GM08714 (cell line): Measurements from ENCODE around the gene CARD10.
A peak's percentile ranks its signal among the peaks of the same experiment; 100 is the strongest.

Source experiments
- H3K4me3 ChIP-seq: fragments of 200-500 bp; sonication (Bioruptor generic); 2 replicates; pipeline ENCODE4 v1.5.1; 2014; ENCODE audit warnings: mild to moderate bottlenecking, low read length, inconsistent platforms
- ZNF274 ChIP-seq: IDR thresholded peaks from 2 replicates; pipeline ENCODE4 v1.6.1; 2012; ENCODE audit warnings: mild to moderate bottlenecking, low read depth, low read length

CARD10 gene

GRCh38 chr22:37519268-37520195 lies at the start of gene CARD10:
TSS of gene CARD10 (minus strand) at chr22:37519415. CDS start at chr22:37519200, 215 bp downstream.
- peak within 1 kb of the TSS; percentile 40; the same call in 1 of the 2 replicates for H3K4me3 ChIP-seq
- TF ChIP-seq ZNF274: no peak

DNA sequence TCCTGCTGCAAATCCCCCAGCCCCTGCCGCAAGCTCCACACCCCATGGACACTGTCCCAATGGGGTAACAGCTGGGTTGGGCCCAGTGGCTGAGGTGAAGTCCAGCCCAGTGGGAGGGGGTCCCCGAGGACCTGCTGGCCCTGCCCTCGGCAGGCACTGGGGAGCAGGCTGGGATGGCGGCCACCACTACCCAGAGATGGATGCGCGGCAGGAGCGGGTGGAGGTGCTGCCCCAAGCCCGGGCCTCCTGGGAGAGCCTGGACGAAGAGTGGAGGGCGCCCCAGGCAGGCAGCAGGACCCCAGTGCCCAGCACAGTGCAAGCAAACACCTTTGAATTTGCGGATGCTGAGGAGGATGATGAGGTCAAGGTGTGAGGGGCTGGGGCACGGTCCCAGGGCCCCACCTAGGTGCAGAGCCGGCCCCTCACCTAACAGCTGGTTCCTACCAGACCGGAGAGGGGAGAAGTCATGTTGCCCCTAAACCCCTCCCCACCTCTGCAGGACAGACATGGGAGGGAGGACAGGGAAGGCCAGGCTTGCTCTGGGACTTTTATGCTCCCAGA lies 49.3 kb upstream of the CARD10 start:
- no peak overlapping the region for H3K4me3 ChIP-seq
- TF ChIP-seq ZNF274: no peak

DNA sequence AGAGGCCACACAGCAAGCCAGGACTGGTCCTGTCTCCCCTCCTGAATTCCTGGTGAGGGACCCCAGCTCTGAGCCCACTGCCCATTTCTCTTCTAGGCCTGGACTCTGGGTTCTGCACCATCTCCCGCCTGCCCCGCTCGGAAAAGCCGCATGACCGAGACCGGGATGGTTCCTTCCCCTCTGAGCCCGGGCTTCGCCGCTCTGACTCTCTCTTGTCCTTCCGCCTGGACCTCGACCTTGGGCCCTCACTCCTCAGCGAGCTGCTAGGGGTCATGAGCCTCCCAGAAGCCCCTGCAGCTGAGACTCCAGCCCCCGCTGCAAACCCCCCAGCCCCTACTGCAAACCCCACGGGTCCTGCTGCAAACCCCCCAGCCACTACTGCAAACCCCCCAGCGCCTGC lies 48.8 kb upstream of the CARD10 start:
- TF ChIP-seq ZNF274: no peak
- H3K4me3 ChIP-seq: no peak overlapping the region

DNA sequence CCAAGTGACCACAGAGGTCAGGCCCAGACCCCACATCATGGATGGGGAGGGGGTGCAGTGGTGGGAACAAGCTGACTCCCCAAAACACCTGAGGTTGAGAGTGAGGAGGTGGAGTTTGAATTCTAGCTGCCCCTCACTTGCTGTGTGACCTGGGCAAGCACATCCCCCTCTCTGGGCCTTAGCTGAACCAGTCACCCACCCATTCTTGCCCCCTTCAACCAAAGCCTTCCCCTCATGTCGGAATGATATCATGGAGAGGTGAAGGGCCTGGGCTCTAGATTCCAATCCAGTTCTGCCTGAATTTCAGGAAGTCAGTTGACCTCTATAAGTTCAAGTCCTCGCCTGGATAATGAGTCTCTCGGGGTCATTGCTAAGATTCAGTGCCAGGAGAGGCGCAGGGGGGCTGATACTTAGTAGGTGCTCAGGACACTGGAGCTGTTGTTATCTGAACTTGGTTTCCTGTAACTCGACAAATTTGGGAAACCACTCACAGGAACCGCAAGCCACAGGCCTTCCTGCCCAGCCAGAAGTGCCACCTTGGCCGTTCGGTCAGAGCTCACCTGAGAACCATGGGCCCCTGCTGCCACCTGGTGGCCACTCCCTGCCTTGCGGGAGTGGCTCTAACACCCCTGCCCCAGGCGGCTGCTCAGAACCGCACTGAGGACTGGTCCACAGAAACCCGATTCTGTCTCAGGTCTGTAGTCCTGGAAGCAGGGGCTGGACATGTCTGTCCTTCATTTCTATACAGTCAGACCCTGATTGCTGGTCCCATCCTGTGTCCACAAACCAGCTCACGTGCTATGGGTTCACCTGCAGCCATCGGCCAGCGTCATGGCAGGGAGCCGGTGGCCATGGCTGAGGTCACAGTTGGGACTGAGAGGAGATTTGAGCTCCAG lies 47.9 kb upstream of the CARD10 start:
- TF ChIP-seq ZNF274: no peak
- H3K4me3 ChIP-seq: no peak overlapping the region

DNA sequence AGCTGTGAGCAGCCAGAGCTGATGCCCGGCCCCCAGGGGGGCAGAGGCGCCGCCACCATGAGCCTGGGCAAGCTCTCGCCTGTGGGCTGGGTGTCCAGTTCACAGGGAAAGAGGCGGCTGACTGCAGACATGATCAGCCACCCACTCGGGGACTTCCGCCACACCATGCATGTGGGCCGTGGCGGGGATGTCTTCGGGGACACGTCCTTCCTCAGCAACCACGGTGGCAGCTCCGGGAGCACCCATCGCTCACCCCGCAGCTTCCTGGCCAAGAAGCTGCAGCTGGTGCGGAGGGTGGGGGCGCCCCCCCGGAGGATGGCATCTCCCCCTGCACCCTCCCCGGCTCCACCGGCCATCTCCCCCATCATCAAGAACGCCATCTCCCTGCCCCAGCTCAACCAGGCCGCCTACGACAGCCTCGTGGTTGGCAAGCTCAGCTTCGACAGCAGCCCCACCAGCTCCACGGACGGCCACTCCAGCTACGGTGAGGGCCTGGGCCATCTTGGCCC lies 47.2 kb upstream of the CARD10 start:
- no peak for TF ChIP-seq ZNF274
- H3K4me3 ChIP-seq: no peak overlapping the region

GRCh38 chr22:37565830-37566229 lies 46.6 kb upstream of the CARD10 start:
- no peak overlapping the region for H3K4me3 ChIP-seq
- no peak for TF ChIP-seq ZNF274

GRCh38 chr22:37564111-37564711 lies 45.0 kb upstream of the CARD10 start:
- TF ChIP-seq ZNF274: no peak
- H3K4me3 ChIP-seq: no peak overlapping the region

GRCh38 chr22:37563153-37564081 lies 44.2 kb upstream of the CARD10 start:
- TF ChIP-seq ZNF274: no peak
- no peak overlapping the region for H3K4me3 ChIP-seq

DNA sequence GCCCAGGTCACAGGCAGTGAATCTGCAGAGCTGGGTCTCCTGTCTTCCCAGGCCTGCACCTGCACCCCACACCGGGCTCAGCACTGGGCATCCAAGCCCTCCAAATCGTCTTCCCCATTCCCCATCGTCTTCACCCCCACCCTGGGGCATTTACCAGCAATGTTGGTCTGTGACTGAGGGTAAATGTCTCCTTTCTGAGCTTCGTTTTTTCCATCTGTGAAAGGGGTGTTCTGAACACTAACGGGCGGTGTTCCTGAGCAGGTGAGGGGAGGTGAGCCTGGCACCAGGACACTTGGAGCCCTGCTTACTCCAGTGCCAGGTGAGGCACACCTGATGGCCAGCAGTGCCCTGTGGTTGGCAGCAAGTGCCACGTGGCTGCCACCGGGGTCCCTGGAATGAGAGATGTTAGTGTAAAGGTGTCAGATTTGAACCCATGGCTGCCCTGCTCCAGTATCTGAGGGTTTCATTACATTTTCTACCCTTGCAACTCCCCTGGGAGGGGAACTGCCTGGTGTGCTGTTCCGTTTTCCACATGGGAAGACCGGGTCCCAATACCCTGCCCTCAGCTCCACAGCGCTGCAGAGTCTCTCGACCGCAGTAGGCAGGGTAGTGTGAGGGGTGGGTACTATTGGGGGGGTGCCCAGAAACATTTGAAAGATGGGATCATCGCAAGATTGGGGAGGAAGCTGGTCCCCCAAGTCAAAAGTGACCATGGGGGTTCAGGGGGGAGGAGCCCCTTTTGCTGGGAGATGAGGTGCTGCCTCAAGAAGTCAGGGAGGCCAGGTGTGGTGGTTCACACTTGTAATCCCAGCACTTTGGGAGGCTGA lies 43.0 kb upstream of the CARD10 start:
- no peak for TF ChIP-seq ZNF274
- no peak overlapping the region for H3K4me3 ChIP-seq

GRCh38 chr22:37561212-37562048 lies 42.2 kb upstream of the CARD10 start:
- H3K4me3 ChIP-seq: no peak overlapping the region; the same call in 1 of the 2 replicates
- no peak for TF ChIP-seq ZNF274

DNA sequence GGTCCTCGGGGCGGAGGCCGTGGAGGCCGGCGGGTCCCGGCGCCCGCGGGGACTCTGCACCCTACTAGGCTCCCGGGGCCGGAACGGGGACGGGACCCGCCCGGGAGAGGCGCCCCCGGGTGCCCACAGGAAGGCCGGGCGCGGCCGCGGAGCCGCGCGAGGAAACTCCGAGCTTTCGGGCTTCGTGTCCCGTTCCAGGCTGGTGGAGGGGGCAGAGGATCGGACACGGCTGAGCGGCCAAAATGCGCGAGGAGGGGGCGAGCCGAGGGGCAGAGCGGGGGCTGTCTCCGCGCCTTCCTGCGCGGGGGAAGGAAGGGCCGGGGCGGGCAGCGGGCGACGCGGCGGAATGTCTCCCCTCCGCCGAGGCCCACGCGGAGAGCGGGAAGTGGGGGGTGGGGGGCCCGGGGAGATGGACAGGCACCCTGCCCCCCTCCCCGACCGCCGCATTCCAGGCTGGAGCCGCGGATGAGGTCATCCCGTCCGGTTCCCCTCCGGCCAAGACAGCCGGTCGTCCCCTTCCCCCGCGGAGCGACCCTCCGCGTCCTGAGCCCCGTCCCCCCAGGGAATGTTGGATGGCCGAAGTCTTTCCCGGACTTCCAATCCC lies 41.5 kb upstream of the CARD10 start:
- TF ChIP-seq ZNF274: no peak
- no peak overlapping the region; the same call in 1 of the 2 replicates for H3K4me3 ChIP-seq
